Inflammatory macrophage treated with lipopolysaccharide for 1 hour (primary cell): ENCODE measurements around the gene FAM111B.
A peak's percentile ranks its signal among the peaks of the same experiment; 100 is the strongest.
"Not testable (repeated sequence)": the region's sequence is repeated elsewhere in the genome, so short reads cannot be mapped to it uniquely, and the experiment has no call there.

Source experiments
- DNase-seq, 2 donors: peaks; one replicate each; pipeline ENCODE4 v3.0.0-alpha.2; 2020 to 2022

FAM111B gene, protein sequence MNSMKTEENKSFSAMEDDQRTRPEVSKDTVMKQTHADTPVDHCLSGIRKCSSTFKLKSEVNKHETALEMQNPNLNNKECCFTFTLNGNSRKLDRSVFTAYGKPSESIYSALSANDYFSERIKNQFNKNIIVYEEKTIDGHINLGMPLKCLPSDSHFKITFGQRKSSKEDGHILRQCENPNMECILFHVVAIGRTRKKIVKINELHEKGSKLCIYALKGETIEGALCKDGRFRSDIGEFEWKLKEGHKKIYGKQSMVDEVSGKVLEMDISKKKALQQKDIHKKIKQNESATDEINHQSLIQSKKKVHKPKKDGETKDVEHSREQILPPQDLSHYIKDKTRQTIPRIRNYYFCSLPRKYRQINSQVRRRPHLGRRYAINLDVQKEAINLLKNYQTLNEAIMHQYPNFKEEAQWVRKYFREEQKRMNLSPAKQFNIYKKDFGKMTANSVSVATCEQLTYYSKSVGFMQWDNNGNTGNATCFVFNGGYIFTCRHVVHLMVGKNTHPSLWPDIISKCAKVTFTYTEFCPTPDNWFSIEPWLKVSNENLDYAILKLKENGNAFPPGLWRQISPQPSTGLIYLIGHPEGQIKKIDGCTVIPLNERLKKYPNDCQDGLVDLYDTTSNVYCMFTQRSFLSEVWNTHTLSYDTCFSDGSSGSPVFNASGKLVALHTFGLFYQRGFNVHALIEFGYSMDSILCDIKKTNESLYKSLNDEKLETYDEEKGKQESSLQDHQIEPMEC

DNA sequence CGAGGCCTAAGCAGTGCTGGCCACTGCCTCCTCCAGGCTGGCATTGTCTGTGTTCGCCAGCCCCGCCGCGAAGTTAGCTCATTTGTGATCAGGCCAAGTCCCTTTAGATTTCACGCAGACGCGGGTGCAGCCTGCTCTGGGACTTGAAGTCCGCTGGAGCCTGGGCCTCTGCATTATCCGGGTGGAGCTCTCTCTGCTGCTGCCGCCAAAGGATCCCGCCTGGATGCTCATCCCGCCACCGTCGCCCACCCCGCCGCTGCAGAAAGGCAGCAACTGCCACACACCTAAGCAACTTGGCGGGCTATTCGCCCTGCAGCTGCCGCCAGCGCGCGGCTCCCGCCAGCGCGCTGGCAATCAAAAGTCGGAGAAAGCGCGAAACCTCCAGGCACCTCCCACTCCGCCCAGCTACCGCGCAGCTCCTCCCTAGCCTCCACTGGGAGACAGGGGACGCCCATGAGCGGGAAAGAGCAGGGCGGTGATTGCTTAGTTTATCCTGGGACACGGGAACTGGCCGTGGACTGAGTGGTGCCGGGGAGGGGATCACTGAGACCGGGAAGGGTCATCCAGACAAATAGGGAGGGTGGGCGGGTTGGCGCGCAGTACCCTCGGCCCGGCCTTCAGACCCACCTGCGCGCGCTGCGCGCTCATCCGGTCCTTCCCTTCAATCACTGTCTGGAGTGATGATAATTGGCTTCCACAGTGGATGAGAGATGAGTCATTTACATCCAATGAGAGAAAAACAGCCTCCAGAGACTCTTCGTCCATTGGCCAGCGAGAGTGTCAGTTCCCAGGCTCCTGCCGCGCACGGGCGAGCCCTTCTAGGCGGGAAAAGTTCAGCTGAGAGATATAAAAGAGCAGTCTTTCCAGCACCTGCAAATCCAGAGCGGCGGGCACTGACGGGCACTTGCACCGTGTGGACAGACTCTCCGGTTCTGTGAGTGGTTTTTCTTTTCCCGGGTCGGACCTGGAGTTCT, at the start of gene FAM111B:
Gene FAM111B (plus strand): TSS at position 875 of the 974 bp plus-strand sequence. CDS start 2,389 bp downstream, outside the sequence.
- DNase-seq, result peak; percentile 85 to 87

DNA sequence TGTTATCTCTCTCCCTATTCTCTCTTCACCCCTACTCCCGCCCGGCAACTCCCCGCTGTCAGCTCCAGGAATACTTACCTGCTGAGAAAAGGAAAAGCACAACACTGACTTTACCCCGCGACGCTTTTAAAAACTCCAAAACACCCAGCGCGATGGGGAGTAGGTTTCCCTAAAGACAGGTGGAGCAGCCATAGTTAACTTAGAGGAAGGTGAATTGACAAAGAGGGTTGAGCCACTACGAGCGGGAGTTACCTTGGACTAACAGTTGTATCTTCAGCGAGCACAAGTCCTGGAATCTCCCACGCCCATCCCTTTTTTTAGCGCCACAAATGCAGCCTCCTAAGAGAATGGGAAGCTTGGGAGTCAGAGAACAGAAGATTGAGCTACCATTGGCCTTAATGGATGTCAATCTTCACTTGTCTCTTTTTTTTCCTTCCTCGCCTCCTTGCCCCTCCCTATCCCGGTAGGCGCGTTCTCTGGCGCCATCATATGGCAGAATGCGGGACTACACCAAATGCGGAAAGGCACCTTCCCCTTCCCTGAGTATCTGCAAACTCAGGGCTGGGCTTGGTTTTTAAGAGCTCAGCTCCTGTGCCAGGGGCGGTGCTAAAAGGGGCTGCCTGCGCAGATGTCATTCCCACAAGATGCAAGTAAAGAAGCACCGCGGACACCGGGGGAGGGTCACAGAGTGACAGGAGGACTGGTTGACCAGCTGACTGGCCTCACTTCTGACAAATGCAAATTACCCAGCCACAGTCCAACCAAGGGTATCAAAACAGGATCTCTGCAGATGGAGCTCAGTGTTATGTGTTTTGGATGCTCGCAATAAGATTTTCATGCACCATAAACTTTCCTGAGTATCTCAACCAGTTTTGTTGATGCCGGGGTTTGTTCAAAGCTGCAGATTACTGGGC, 48.7 kb upstream of the FAM111B start:
- peak; percentile 86 to 100 for DNase-seq

DNA sequence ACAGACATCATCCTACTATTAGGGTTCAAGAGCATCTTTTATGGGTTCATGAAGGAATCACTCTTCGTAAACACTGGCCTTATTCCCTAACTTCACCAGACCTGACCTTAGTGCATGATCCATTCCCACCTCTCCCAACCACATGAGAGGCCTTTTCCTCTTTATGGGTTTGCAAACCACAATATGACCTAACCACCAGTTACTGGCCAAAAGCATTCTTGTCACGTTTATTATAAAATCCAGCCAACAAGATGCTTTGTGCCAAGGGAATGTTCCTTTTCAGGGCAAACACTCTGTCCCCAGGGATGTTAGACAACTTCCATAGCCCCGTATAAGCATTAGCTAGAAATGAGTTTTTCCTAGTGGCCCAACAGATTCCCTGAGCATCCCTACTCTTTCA, 46.9 kb upstream of the FAM111B start:
- not testable (repeated sequence) for DNase-seq

DNA sequence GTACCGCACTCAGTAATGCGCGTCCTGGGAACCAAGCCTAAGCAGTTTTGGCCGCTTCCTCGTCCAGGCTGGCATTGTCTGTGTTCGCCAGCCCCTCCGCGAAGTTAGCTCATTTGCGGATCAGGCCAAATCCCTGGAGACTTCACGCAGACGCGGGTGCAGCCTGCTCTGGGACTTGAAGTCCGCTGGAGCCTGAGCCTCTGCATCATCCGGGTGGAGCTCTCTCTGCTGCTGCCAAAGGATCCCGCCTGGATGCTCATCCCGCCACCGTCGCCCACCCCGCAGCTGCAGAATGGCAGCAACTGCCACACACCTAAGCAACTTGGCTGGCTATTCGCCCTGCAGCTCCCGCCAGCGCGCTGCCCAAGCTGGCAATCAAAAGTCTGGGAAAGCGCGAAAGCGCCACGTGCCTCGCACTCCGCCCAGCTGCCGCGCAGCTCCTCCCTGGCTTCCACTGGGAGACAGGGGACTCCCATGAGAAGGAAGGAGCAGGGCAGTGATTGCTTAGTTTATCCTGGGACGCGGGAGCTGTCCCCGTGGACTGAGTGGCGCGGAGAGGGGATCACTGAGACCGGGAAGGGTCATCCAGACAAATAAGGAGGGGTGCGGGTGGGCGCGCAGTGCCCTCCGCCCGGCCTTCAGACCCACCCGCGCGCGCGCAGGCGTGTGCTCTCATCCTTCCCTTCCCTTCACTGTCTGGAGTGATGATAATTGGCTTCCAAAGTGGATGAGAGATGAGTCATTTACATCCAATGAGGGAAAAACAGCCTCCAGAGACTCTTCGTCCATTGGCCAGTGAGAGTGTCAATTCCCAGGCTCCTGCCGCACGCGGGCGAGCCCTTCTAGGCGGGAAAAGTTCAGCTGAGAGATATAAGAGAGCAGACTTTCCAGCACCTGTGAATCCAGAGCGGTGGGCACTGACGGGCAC, 44.2 kb upstream of the FAM111B start:
- DNase-seq, result no peak

DNA sequence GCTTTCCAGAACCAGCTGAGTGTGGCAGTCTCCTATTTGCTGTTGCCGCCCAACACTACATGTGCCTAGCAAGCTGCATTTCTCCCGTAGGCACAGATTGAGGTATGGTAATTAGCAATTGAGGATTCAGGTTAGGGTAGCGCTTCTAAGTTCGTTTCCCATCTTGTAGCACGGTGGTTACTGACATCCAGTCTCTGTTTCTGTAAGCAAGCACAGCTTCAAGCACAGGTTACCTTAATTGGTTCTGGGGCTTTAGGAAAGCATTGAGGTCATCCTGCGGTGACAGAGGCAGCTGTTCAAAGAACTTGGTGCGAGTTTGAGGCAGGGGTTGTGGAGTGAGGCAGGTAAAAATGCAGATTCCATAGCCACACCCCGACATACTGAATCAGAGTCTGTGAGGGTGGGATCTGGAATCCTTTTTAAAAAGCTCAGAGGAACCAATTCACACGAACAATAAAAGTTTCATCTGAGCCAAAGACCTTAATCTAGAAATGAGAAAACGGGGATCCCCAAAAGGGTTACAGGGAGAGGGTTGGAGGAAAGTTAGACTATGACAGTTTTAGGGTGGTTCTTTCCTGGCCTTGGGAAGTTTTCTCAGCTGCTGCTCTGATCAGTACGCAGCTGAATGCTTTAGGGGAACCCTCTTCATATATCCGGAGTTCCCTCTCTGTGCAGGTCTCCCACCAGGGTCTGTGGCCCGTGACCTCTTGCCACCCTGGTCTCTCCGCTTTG, 42.9 kb upstream of the FAM111B start:
- DNase-seq, result not testable (repeated sequence)

DNA sequence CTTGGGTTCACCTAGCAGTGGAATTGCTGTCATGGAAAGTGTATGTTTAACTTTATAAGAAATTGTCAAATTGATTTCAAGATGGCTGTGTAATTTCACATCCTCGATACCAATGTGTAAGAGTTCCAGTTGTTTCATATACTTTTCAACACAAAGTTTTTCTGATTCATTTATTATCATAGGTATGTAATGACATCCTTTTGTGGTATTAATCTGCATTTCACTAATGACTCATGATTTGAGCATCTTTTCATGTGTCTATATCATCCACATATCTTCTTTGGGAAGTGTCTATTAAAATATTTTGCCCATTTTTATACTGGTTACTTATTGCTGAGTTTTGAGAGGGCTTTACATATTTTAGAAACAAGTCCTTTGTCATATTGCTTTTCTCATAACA, 38.0 kb upstream of the FAM111B start:
- no peak for DNase-seq

DNA sequence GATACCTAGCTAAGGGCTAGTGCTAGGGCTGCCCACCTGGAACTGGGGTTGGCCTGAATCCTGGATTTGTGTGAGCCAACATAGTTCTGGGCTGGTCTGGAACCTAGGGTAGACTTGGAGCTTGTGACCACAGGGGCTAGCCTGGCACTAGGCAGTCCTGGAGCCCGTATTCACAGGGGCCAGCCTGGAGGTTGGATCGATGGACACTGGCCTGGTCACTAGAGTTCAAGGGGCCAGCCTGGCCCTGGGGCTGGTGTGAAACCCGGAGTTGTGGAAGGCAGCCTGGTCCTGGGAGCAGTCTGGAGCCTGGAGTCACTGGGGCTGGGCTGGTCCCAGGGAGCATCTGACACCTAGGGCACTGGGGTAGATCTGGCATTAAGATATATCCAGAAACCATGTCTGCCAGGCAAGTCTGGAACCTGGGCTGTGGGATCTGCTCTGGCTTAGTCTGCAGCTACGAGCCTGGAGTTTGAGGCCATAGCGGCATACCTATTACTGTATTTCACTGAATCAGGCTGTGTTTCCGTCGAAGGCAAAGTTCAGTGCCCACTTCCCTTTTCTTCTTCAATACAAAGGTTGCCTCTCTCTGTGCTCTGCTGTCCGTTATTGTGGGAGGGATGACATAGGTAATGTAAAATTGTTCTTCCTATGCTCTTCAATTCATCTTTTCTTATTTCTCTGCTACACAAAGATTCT, 30.0 kb upstream of the FAM111B start:
- DNase-seq, result peak in 1 of 2 donors; percentile 23

DNA sequence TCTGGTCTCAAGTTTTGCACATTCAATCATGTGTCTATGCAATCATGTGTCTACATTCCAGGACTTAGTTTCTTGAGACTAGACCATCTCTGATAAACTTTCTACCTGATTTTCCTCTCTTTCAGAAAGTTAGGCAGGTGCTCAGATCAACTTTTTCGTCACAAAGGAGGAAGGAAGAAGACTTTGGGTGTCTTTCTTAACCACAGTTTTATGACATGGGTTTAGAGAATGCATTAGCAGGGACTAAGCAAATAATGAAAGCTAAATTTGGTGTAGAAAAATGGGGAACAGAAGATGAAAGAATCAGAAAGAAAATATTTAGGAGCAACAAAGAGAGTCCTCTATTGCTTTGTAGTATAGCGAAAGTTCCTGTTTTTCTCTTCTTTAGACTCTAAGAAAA, 28.6 kb upstream of the FAM111B start:
- DNase-seq, result no peak

DNA sequence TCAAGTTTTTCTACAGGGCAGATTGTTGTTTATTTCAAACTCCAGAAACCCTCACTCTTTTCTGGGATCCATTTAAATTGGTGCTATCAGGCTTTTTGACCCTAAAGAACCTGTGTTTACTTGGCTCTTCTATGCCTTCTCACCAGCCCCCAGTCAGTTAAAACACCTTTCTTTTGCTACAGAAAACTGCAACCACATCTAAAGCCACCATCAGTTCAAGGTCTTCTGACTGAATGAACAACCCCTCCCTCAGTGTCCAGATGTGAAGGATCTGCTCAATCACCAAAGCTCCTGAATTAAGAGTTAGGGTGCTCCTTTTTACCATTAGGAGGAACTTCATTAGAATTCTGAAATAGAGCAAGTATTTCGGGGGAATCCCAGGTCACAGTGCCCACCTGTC, 28.0 kb upstream of the FAM111B start:
- no peak for DNase-seq

DNA sequence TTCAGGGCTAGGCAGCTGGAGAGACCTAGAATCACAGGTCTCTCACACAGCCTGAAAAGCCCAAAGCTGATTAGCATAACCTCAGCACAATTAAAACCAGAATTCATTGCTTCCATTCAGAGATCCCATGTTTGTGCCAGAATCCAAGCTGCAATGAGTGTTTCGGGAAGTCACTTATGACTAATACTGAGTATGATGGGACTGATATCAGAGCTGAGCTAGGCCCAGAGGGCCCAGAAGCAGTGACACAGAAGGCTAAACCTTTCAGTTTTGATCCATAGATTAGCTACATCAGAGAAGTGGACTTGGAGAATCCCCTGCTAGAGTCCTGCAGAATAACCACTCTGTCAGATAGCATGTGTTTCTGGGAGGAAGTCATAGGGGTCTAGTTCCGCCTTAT, 26.6 kb upstream of the FAM111B start:
- DNase-seq, result not testable (repeated sequence)

DNA sequence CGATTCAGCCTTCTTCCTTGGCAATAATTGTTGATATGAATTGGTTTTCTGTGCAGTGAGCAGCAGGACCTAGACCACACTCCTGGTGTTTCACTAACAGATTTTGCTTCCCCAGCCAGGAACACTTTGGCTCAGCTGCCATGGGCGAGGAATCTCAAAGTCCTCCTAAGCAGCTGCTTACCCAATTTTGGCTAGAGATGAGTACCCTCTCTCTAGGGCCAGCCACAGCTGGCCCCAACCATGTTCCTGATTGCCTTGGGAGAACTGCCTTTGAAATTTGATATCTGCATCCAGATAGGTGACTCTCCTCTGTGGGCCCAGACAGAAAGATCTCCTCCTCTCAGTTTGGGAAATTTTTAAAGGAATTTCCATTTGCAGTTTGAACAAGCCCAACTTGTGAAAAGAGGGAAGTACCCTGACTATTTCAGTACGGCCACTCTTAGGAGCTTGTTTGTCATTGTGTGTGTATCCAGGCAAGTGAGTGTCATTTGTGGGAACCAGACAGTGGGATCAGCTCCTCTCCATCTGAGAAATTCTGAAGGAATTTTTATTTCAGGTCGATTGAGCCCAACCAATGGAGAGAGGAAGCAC, 25.5 kb upstream of the FAM111B start:
- peak; percentile 33 to 73 for DNase-seq

DNA sequence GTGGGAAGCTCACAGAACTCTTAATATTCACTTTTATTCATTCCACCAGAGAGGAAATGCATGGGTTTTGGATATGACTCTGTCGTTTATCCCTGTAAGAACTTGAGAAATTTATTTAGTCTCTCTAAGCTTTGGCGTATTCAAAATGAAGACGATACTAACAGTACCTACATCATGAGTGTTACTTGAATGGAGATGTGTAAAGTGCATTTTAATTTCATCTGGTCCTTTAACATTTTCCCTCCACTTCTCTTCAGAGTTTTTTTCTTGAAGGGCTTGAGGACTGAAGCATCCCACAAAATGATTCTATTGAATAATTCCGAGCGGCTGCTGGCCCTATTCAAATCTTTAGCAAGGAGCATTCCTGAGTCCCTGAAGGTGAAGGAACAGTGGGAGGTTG, 21.0 kb upstream of the FAM111B start, which contains the start of gene GLYATL1B:
Gene GLYATL1B (plus strand): TSS at position 301 of the 400 bp plus-strand sequence. CDS start 0 bp downstream, at position 301.
- DNase-seq, result not testable (repeated sequence)

DNA sequence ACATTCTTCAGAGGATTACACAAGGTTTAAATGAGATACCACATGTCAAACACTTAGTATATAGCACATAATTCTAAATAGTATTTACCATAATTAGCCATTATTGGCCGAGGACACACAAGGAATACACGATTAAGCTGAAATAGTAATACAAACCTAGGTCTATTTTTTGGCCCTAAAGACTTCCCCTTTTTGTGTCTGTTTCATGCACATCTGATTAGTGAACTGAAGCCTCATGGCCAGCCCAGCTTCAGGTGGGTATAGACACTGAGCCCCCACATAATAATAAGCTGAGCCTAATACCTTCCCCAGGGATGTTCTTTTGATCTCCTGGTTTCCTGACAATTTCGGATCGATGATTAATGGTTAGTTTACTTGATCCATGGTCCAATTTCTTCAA, 18.9 kb upstream of the FAM111B start:
- no peak for DNase-seq

DNA sequence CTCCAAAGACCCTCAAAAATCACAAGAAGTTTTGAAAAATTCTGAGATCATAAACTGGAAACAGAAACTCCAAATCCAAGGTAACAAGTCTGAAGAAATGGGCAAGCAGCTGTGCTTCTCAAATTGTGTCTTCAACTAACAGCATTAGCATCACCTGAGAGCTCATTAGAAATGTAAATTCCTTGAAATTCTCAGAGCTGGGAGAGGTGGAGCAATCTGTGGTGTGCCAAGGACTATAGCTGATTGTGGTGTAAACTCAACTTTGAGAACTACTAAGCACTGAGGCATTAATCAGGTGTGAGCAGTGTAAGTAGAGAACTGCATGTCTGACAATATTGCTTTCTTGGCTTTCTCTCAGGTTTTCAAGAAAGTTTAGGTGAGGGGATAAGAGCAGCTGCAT, 13.5 kb upstream of the FAM111B start:
- DNase-seq, result not testable (repeated sequence)

DNA sequence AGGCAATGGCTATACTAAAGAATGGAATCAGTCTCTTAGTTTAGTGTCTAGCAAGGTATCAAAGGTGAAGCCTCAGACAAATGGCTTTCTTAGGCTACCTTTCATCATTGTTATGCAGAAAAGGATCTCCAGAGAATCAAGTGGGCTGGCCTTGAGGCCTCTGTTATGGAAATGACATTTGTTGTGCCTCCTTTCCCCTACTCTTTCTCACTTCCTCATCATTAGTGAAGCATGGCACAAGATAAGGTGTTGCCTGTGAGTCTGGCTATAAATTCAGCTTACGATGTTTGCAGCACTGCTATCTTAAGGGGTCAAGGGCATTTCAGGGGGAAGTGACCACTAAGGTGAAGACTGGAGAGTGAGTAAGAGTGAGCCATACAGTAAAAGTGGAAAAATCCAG, 11.8 kb upstream of the FAM111B start:
- not testable (repeated sequence) for DNase-seq

DNA sequence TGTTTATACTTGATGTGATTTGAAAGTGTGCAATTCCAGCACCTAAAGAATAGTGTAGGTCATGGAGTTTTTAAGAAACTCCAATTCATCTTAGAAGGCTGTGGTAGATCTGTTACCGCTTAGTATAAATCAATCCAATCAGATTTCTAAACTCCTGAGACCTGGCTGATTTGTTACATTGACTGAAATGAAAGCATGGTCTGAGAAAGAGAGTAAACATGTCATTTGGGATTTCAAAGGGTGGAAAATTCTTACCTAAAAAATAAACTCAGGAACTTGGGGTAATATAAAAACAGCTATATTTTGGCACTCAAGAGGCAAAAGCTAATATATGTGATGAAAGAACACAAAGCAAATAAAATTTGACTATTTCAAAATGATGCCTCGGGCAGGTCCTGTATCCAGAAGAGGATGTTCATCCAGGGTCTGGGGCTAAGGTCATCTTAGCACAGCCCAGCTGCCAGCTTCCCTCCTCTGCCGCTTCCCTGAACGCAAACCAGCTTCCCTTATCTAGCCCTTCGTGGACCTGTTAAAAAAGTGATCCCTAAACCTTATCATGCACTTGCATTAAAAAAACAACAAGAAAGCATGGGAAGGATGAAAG, 11.0 kb upstream of the FAM111B start:
- not testable (repeated sequence) for DNase-seq

DNA sequence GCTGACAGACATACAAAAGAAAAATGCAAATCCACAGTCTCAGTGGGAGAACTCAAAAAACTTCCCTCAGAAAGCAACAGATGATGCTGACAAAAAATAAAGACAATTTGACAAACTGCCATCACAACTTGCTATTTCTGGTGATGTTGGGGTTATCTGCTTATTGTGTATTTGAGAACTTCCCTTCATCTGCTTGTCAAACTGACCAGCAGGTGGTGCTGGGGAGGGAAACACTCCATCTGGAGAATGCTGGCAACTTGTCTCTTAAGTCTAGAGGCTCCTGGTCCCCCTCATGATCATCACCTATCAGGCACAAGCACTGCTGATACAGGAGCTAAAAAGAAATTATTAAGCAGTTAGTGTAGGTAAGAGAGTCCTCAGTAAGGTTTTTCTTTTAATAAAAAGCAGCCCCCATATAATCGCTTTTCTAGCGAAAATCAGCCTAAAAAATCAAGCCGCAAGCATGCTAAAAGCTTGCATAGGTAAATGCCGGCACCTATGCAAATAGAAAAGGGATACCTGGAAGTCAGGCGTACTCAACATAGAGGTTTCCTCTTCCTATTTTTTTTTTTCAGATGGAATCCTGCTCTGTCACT, 9.8 kb upstream of the FAM111B start:
- DNase-seq, result peak; percentile 39 to 79

DNA sequence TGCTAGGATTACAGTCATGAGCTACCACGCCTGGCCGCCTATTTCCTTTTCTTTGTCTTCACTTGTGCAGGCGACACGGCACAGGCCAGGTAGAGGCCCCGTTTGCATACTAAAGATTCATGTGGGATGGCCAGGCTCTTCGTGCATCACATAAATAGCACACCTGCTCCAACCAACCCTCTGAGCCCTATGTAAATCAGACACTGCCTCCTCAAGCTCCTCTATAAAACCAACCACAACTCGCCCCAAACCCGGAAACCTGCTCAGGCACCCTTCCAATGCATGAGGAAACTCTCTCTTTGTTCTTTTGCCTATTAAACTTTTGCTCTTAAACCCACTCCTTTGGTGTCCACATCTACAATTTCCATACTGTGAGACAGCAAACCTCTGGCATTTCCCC, 9.1 kb upstream of the FAM111B start:
- DNase-seq, result not testable (repeated sequence)
